TTC549 (cell line): ENCODE data around the gene GABRB3.

Experiments
- FAIRE-seq: peaks from 2 replicates; lab custom pipeline; 2012; peaks lifted over from hg19 to GRCh38; lab: Jason Lieb, UNC

Gene GABRB3

DNA sequence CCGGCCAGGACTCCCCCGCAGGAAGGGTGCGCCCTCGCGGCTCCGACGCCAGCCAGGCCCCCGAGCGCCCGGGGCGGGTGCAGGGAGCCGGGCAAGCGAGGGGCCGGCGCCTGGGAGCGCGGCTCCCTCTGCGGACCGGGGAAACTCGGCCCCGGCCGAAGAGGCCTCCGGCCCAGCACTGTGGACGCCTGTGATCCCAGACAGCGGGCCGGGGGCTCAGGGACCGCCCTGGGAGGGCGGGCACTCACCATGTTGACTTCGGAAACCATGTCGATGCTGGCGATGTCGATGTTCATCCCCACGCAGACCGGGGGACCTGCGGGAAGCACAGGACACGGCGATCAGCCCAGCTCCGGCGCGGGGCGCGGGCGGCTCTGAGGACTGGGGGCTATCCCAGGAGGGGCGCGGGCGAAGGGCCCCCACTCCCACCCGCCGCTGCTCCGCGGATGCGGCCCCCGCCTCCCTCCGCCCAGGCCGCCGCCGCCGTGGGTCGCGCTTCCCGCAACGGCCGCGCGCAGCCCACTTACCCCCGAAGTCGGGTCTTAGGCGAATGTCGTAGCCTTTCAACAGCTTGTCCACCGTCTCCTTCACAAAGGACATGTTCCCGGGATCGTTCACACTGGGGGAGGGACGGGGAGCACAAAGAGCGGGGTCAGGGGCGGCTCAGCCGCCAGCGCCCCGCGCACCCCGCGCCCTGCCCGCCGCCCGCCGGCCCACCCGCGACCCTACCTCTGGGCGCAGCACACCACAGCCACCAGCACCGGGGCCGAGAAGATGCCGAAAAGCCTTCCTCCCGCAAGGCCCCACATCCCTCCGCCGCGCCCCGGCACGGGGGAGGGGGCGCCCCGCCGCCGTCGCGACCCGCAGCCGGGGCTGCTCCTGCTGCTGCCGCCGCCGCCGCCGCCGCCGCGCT lies at the start of gene GABRB3:
Gene GABRB3 (minus strand): TSS at position 913 of the 913 bp plus-strand sequence.
- FAIRE-seq: no peak

DNA sequence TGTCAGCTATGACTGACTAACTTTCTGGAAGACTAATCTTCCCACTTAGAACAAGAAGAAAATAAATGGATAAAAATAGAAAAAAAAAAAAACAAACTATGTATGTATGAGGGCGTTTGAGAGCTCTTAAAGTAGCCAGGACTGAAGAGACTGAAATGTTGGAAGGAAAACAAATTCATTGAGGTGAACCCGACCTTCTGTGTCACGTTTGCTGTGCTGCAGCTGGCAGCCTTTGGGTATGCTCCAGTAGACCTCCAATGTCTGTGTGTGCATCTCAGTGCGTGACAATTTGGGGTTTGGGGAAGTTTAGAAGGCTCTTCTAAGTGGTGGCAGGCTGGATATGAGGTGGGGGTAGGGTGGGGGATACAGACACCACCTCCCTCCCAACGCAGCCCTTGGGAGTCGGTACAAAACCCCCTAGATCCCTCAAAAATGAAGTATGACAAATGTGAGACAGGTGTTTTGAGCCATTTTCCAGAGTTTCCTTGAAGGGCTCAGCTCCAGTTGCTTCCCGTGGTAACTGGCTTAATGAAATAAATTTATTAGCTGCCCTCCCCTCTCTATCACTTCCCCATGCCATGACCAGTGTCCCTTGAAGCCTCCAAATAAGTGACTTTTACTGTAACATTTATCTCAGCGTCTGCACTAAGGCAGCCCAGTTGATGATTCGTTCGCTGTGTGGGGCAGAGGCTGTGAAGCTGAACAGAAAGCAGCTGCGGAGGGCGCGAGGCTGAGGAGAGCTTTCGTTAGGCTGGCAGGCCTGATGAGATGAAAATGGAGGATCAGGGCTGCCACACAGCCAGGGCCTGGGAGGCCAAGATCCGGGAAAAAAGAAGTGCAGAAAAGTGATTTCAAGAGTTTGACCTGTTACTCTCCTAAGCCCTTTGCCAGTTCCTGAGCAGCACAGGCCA lies 34.9 kb upstream of the GABRB3 start:
- FAIRE-seq: no peak

DNA sequence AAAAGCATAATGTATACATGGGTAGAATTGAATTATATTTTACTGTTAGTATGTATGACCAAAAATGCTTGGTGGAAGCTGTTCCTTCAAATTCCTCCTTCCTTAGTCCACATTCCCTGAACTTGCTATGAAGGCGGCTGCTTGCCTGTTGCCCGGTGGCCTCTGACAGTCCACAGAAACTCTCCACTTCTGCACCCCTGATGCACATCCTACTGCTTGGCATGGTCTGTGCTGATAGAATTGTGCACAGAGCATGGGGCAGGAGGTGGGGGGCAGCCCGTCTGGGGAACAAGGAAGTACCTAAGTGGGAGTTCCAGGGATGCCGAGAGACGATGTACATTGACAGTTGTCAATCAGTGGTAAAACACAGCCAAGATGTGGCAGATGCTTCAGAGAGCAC lies 33.7 kb upstream of the GABRB3 start:
- no peak for FAIRE-seq

DNA sequence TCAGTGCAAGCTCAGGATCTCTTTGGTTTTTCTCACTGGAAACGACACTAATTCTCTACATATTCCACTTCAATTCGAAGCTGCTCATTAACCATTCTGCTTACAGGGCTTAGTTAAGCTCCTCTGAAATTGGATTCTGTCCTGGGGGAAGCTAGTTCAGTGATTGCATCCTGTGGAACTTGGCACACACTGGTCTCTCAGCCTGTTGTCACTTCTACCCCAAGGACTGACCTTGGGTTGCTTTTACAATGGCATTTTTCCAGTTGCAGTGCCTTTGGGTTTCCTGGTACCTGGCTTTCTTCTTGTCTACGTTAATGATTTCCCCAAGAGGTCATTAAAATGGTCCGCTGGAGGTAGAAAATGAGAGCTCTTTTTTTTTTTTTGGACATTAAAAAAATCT lies 33.3 kb upstream of the GABRB3 start:
- FAIRE-seq: no peak

DNA sequence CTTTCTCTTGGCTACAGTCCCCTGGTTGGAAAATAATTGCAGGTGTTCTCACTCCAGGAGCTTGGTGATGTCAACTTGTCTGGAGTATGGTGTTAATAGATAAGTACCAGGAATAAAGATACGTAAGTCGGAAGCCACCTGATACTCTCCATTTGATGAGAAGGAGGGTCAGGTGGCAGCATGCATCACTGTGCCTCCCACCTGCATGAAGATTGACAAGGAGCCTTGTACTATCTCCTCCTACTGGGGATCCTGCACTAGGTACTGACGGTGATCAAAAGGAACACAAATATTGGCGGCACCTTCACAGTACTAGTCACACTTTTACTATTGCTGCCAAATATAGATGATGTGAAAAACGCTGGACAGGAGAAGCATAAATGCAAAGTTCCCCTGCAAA lies 32.6 kb upstream of the GABRB3 start:
- no peak for FAIRE-seq

DNA sequence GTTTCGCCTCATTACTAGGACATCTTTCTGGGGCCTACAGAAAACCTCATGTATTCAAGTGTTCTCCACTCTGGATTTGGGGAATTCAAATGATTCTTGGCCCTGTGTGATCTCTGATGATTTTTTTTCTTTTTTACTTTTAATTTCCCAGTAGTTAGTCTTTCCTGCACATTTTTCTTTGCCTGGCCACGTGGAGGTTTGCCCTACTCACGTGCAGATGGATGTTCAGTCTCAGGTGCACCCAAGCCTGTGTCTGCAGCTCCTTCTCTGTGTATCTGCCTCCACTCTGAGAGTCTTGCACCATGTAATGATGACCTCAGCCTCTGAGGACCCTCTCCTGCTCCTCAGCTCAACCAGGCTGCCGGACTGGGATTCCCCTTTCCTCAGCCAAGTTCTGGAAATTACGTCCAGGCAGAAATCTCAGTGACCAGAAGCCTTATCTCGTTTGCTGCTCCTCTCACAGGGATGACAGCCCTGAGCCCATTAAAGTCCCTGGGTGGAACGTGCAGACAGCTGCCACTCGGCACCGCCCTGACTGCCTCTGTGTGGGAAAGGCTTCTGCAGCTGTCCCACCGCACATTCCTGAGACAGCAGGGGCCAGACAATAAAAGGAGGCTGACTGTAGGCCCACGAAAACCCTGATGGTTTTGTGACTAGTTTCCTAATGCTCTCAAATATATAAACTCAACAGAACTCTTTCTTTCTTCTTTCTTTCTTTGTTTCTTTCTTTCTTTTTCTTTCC lies 31.4 kb upstream of the GABRB3 start:
- FAIRE-seq: no peak

DNA sequence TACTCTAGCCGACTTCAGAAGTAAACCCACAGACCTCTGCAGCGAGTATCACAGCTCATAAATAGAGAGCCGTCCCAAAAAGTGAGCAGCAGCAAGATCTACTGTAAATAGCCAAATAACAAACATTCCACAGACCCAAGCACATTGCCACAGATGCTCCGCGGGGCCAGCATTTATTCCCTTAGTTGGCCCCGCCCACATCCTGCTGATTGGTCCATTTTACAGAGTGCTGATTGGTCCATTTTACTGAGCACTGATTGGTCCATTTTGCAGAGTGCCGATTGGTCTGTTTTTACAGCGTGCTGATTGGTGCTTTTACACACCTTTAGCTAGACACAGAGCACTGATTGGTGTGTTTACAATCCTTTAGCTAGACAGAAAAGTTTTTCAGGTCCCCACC lies 17.3 kb upstream of the GABRB3 start:
- FAIRE-seq: no peak

DNA sequence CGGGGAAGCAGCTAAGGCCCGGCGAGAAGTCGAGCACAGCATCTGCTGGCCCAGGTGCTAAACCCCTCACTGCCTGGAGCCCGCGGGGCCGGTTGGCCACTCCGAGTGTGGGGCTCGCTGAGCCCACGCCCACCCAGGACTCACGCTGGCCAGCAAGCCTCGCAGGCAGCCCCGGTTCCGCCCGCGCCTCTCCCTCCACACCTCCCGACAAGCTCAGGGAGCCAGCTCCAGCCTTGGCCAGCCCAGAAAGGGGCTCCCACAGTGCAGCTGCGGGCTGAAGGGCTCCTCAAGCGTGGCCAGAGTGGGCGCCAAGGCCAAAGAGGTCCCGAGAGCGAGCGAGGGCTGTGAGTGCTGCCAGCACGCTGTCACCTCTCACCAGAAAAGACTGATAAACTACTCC lies 8.9 kb upstream of the GABRB3 start:
- no peak for FAIRE-seq

DNA sequence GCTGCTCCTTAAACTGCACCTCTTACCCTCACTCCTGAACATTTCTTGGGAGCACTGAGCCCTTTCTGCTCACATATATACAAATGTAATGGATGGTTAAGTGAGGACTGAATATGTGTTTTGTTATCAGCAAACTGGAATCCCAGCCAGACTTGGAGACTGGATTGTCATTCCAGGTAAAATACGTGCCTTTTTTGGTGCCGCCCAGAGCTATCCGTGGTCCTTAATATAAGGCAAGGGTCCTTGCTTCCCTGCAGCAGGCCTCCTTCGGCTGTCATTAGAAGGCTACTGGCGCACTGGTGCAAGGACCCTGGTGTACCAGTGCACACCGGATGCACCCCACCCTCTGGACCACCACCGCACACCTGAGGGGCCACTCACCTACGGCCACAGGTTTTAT lies 1.1 kb upstream of the GABRB3 start:
- no peak for FAIRE-seq

DNA sequence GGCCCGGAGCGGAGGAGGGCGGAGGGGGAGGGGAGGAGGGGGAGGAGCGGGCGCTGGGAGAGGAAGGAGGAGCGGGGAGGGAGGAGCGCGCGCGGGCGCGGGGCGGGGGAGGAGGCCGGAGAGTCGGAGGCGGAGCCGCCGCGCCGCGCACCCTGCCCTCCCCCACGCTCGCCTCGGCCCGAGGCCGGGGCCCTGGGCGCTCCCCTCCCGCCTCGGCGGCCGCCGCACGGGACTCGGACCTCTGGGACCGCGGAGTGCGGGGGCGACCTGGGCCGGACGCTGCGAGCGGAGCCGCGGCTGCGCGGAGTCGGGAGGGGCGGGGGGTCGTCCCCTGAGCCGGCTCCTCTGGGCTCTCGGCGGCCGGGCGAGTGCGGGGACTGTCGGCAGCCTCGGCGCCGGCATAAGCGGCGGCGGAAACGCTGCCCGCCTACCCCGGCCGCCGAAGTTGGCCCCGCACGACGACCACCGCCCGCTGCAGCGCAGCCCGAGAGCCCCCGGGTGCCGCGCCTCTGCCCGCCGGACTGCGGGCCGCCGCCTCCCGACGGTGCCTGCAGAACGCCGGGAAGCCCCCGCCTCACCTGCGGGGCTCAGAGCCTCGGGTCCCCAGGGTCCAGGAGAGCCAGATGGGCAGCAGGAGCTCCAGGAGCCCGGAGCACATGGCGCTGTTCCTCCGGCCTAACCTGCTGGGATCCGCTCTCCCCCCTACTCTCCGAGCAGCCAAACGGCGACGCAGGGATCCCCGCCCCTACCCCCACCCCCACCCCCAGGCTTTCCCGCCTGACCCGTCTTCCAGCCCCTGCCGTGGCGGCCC lies 406 bp upstream of the GABRB3 start:
- FAIRE-seq: no peak

DNA sequence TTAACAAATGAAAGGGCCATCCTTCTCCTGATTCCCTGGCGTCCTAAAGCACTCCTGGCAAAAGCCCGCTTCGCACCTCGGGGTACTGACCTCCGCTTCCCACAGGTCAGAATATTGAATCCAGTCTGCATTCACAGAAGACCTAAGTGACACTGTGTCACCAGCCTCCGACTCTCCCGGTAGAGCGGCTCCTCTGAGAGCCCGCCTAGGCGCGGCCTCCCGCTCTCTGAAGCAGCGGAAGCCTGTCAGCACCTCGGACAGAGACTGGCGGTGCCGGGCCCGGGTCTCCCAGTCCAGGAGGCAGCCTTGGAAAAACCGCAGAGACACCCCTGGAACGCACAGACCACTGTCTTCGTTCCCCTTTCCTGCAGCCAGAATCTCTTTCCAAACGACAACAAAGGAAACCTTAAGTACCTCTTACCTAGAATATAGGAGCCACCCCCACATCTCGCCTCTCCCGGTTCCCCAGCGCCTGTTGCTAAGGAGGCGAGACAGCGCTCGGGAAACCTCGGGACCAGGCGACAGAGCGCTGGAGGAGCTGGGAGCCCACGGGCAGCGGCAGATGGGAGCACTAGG lies 1.2 kb downstream of the GABRB3 start:
- FAIRE-seq: no peak

DNA sequence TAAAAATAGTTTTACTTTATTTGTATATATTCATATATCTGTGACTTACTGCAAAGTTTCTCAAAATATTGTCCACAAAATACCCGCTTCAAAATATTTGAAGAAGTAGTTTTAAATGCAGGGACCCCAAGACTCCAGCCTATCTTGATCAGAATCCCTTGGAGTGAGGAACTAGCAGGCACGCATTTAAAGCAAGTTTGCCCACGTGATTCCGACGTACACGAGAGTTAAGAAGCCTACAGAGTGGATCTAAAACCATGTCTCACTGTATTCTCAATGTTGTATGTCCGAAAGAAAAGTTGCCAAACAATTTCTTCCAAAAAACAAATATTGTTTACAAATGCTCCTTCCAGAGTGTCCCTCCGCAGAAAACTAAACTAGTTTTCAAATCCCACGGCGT lies 1.7 kb downstream of the GABRB3 start:
- FAIRE-seq: no peak

DNA sequence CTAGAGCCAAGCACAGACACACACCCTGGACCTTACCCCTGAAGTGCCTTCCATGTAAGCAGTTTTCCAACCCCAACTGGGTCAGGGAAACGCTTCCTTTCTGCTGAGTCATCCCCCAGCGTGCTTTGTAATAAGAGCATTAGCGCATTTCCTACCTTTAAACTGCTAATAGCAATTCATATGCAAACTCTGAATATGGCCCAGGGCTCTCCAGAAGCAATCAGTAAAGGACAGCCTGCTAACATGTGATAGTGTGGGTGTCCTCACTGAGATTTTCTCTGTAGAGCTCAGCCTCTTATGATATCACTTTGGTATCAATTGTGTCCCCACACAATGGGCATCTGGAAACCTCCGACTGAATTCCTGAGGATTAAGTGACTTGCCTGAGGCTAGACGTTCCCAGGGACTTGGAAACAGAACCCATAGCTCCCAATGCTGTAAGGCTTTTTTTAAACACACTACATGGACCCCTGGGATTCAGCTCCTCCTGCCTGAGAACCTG lies 5.6 kb downstream of the GABRB3 start:
- FAIRE-seq: no peak

DNA sequence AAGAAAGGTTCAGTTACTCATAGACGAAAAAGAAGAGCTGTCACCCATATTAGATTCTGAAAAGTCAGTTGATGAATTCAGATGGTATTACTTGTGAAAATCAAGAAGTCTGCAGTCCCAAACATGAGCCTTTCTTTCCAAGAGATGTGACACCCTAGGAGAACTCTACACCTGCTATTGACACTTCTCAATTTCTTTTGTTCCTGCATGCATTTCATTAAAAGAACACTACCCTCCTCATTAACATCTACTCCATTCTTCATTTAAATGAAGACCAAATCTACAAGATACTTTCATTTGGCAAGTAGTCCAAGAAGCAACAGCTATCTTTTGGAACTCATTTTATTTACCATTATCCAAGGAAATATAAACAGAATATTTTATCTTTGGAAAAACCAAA lies 6.6 kb downstream of the GABRB3 start:
- FAIRE-seq: no peak

DNA sequence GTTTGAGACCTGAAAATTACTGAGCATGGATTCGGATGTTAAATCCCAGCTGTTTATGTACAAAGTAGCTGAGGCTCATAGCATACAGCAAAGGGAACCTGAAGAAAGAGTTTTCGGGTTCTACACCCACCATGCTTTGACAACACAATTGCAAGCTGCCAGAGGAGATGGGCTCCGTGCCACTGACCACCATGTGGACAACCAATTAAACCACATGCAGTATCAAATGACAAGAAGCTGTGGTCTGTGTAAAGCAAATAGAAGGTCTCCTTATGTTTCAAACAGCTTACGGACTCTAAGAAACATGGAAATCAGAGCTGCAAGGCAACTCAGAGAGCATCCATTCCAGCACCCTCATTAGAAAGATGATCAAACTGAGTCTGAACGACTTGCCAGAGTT lies 12.9 kb downstream of the GABRB3 start:
- FAIRE-seq: no peak

DNA sequence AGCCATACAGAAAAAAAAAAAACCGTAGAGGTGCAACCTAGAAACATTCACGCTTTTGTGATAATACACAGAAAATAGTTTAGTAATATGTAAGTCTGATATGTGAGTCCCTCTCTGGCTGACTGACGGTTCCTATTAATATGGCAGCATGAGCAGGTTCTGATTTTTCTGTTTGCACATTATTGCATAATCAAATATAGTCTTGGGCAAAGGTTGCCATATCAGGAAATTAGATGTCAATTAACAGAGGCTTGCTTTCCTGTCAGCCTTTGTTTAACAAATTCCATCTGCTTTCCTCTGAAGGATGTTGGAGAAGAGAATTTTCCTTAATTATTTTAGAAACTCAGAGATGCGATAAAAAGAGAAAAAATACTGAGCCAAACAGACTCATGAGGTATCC lies 14.8 kb downstream of the GABRB3 start:
- FAIRE-seq: no peak

DNA sequence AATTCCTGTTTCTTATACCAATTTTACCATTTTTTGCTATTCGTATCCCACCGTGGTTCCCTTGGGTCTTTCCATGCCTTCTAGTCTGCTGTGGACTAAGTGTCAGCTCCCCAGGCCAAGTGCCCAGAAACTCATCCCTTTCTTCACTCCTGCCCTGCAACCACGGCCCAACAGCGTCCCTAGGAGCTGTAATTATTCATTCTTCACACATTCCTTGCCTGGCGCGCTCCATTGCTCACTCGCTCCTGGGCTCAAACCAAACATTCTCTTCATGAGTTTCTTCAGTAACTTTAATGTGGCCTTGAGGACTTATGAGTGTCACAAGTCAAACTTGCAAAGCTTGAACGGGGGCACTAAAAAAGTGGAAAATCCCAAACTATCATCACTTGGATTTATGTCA lies 15.7 kb downstream of the GABRB3 start:
- FAIRE-seq: no peak

DNA sequence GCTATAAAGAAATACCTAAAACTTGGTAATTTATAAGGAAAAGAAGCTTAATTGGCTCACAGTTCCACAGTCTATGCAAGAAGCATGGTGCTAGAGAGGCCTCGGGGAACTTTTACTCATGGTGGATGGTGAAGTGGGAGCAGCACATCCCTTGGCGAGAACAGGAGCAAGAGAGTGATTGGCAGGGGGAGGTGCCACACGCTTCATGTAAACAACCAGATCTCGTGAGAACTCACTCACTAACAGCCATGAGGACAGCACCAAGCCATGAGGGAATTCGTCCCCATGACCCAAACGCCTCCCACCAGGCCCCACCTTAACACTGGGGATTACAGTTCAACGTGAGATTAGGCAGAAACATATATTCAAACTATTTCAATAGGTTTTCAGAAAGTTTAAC lies 28.0 kb downstream of the GABRB3 start:
- FAIRE-seq: no peak

DNA sequence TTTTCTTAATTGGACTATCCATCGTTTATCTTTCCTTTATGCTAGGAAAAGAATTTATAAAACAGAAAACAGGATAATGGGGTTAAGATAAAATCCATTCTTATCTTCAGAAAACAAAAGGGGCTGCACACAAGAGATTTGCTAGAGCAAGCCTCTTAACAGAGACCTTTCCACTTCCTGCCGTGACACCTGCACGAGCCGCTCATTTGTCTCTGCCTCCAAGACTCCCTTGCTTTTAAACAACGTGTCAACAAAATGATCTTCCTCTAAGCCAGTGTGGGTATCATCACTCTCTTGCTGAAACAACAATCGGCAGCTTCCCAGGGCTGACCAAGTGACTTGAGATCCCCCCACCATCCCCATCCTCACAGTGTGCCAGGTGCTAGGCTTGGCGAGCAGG lies 33.1 kb downstream of the GABRB3 start:
- no peak for FAIRE-seq

DNA sequence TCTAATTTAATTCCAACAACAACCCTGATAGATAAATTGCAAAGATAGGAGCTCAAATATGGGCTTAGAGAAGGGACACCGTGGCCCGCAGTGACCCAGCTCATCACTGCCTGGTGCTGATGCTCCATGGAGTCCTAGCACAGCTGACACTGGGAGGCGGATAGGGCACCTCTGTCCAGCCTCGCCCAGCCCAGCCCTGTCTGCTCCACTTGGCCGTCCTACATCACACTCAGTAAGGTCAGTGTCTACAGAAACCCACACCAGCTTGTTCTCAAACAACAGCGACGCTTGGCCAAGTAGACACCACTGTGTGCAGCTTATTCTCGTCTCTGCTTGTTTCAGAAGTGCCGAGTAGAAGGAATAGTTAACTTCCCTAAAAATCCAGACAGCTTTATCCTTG lies 33.9 kb downstream of the GABRB3 start:
- FAIRE-seq: no peak
